ENCODE data around the gene TIFAB.

Gene TIFAB

GRCh38 chr5:135483254-135483653 is 31.1 kb upstream of the TIFAB start:
- Histone ChIP-seq H3K4me3 (ENCODE audit: low read depth in 1 of 2, low read length in 1 of 2) (no peak overlapping the region), H3K27ac (no peak overlapping the region), H3K27me3 (peaks cover 77% of the 10 kb centered on the region), H3K4me1 (ENCODE audit: control insufficient read depth in 1 of 2, insufficient read depth in 1 of 2, low read depth in 1 of 2, low read length in 1 of 2) (no peaks in the 10 kb centered on the region), H3K9me3 (no peaks in the 10 kb centered on the region), H3K36me3 (no peaks in the 10 kb centered on the region)
- TF ChIP-seq CTCF (IDR thresholded peaks at IDR 0.05), result no peak

- TF ChIP-seq CTCF (IDR thresholded peaks at IDR 0.05), result no peak
- no peak overlapping the region for H3K27ac ChIP-seq
- no peaks in the 10 kb centered on the region for H3K9me3 ChIP-seq
- H3K36me3 ChIP-seq, result no peaks in the 10 kb centered on the region
- no peak overlapping the region for H3K4me3 ChIP-seq (ENCODE audit: low read depth in 1 of 2, low read length in 1 of 2)
- H3K4me1 ChIP-seq (ENCODE audit: control insufficient read depth in 1 of 2, insufficient read depth in 1 of 2, low read depth in 1 of 2, low read length in 1 of 2), result no peaks in the 10 kb centered on the region
- peaks cover 77% of the 10 kb centered on the region for H3K27me3 ChIP-seq
These were observed 30.3 kb upstream of the TIFAB start for GRCh38 chr5:135482381-135482933.

GRCh38 chr5:135481909-135482311 is 29.8 kb upstream of the TIFAB start:
- Histone ChIP-seq H3K27ac (no peak overlapping the region), H3K36me3 (no peaks in the 10 kb centered on the region)
- no peak for TF ChIP-seq CTCF (IDR thresholded peaks at IDR 0.05)

GRCh38 chr5:135481387-135481786 is 29.2 kb upstream of the TIFAB start:
- Histone ChIP-seq H3K36me3 (no peaks in the 10 kb centered on the region), H3K27me3 (peaks cover 77% of the 10 kb centered on the region), H3K27ac (no peak overlapping the region), H3K9me3 (no peaks in the 10 kb centered on the region), H3K4me3 (ENCODE audit: low read depth in 1 of 2, low read length in 1 of 2) (no peak overlapping the region), H3K4me1 (ENCODE audit: control insufficient read depth in 1 of 2, insufficient read depth in 1 of 2, low read depth in 1 of 2, low read length in 1 of 2) (no peaks in the 10 kb centered on the region)
- TF ChIP-seq CTCF (IDR thresholded peaks at IDR 0.05), result no peak

More at GRCh38 chr5:135481909-135482311, 29.8 kb upstream of the TIFAB start:
- Histone ChIP-seq H3K4me1 (ENCODE audit: control insufficient read depth in 1 of 2, insufficient read depth in 1 of 2, low read depth in 1 of 2, low read length in 1 of 2) (no peaks in the 10 kb centered on the region), H3K9me3 (no peaks in the 10 kb centered on the region), H3K27me3 (peaks cover 77% of the 10 kb centered on the region), H3K4me3 (ENCODE audit: low read depth in 1 of 2, low read length in 1 of 2) (no peak overlapping the region)

- no peak overlapping the region for H3K4me3 ChIP-seq (ENCODE audit: low read depth in 1 of 2, low read length in 1 of 2)
- H3K9me3 ChIP-seq, result no peaks in the 10 kb centered on the region
- TF ChIP-seq CTCF (IDR thresholded peaks at IDR 0.05), result no peak
- no peaks in the 10 kb centered on the region for H3K36me3 ChIP-seq
- H3K27ac ChIP-seq, result no peak overlapping the region
- peaks cover 77% of the 10 kb centered on the region for H3K27me3 ChIP-seq
- no peaks in the 10 kb centered on the region for H3K4me1 ChIP-seq (ENCODE audit: control insufficient read depth in 1 of 2, insufficient read depth in 1 of 2, low read depth in 1 of 2, low read length in 1 of 2)
These were observed 28.4 kb upstream of the TIFAB start for GRCh38 chr5:135480511-135480910.

GRCh38 chr5:135478938-135479337 is 26.8 kb upstream of the TIFAB start:
- Histone ChIP-seq H3K9me3 (no peaks in the 10 kb centered on the region), H3K27ac (no peak overlapping the region), H3K4me3 (ENCODE audit: low read depth in 1 of 2, low read length in 1 of 2) (no peak overlapping the region), H3K36me3 (no peaks in the 10 kb centered on the region), H3K27me3 (peaks cover 75% of the 10 kb centered on the region), H3K4me1 (ENCODE audit: control insufficient read depth in 1 of 2, insufficient read depth in 1 of 2, low read depth in 1 of 2, low read length in 1 of 2) (no peaks in the 10 kb centered on the region)
- no peak for TF ChIP-seq CTCF (IDR thresholded peaks at IDR 0.05)

Data from neutrophil (primary cell).